DMS153 treated with DMSO at 0.1 percent for 48 hours (cell line): ENCODE results near the gene DENR.
"Not testable (repeated sequence)": the region's sequence is repeated elsewhere in the genome, so short reads cannot be mapped to it uniquely, and the experiment has no call there.

Experiments
- DNase-seq: peaks from one replicate; lab custom pipeline; 2025; ENCODE audit not compliant: unreplicated experiment; lab: John Stamatoyannopoulos, UW

Gene DENR

GRCh38 chr12:122740351-122740750 is 12.3 kb upstream of the DENR start:
- DNase-seq: no peak

DNA sequence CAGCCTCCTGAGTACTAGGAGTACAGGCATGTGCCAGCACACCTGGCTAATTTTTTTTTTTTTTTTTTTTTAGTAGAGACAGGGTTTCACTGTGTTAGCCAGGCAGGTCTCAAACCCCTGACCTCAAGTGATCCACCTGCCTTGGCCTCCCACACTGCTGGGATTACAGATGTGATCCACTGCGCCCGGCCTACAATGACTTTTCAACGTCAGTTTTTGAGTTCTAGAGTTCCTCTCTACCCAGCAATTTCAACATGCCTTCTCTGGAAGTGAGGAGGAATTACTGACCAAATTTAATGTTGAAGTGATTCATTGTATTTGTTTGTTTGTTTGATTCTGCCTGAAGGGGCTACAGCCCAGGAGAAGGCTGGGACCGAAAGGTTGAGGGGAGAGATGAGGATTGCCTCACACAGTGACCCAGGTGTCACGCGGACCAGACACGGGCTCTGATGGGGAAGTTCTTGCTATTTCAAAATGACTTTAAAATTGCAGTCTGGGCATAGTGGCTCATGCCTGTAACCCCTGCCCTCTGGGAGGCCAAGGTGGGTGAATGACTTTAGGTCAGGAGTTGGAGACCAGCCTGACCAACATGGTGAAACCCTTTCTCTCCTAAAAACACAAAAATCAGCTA is 8.6 kb upstream of the DENR start:
- DNase-seq: no peak

- no peak for DNase-seq
Measured at GRCh38 chr12:122747224-122748135, 5.1 kb upstream of the DENR start.

GRCh38 chr12:122749569-122750332 is 2.9 kb upstream of the DENR start:
- no peak for DNase-seq

DNA sequence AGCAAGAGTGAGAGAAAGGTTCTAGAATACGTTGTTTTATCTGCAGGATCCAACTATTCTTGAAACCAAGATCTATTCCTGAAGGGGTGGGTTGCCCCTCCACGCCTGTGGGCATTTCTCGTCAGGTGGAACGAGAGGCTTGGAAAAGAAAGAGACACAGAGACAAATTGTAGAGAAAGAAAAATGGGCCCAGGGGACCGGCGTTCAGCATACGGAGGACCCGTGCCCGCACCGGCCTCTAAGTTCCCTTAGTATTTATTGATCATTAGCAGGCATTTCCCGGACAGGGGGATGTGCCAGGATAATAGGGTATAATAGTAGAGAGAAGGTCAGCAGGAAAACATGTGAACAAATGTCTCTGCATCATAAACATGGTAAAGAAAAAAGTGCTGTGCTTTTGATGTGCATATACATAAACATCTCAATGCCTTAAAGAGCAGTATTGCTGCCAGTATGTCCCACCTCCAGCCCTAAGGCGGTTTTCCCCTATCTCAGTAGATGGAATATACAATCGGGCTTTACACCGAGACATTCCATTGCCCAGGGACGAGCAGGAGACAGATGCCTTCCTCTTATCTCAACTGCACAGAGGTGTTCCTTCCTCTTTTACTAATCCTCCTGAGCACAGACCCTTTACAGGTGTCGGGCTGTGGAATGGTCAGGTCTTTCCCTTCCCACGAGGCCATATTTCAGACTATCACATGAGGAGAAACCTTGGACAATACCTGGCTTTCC is 1.7 kb upstream of the DENR start:
- not testable (repeated sequence) for DNase-seq

- no peak for DNase-seq
Measured at GRCh38 chr12:122753319-122753650, 661 bp downstream of the DENR start.

GRCh38 chr12:122754790-122755189 is 2.2 kb downstream of the DENR start:
- no peak for DNase-seq

DNA sequence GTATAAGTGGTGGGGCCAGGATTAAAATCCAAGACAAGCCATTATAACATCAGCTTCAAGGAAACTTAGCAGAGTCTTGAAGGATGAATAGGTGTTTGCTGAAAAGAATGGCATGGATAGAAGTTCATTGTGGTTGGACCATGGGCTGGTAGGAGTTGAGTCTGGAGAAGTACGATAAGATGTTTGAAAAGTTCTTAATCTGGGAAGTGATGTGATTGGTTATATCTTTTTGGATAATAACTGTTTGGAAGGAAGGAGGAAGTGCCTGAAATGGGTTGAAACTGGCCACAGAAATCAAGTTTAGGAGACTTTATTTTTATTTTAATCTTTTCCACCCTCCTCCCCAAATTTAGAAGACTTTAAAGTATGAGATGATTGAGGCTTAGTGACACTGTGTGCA is 4.9 kb downstream of the DENR start:
- no peak for DNase-seq

- no peak for DNase-seq
Measured at GRCh38 chr12:122785503-122785902, 32.9 kb downstream of the DENR start.

DNA sequence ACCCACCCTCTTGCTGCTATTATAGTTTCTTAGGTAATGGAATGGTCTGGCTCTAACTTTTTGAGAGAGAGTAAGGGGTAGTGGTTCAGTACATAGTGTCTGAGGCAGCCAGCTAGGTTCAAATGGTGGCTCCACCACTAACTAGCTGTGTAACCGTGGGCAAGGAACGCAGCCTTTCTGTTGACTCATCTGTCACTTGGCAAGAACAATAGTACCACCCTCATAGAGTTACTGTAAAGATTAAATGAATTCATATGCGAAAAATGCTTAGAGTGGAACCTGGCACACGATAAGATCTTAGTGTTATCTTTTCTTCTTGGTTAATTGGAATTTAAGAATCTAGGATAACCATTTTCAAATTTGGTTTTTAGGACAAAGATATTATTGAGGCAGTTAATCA is 35.8 kb downstream of the DENR start:
- no peak for DNase-seq

DNA sequence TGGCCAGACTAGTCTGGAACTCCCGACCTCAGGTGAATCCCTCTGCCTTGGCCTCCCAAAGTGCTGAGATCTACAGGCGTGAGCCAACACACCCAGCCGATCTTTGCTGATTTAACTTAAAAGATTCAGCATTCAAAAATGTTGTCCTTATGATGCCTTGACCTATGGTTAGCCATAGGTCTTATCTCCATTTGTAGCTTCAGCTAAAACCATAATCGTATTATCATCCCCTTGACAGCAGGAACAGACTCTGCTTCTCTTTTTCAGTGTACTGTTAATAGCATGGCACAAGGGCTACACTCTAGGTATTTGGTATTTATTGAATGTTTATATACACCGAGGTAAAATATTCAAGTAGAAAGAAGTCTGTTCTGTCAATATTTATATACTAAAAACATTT is 37.0 kb downstream of the DENR start:
- no peak for DNase-seq

DNA sequence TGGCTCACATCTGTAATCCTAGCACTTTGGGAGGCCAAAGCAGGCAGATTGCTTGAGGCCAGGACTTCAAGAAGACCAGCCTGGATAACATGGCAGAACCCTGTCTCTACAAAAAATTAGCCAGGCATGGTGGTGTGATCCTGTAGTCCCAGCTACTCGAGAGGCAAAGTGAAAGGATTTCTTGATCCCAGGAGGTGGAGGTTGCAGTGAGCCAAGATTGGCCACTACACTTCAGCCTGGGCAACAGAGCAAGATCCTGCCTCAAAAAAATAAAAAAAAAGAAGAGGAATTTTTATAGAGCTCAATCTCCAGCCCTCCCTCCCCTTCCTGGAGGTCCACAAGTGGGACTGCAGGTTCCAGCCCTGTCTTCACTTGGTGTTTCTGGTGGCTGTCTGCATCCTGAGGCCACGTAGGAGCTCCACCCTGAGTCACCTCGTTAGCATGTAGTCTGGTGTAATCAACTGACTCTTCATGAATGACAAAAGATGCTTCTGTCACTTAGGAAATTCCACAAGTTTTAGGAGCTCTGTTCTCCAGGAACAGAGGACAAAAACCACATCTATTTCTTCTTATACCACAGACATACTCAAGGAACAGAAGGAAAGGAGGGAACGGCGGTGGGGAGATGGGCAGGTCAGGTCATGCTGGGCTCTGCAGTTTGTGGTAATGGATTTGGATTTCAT is 37.9 kb downstream of the DENR start:
- no peak for DNase-seq

DNA sequence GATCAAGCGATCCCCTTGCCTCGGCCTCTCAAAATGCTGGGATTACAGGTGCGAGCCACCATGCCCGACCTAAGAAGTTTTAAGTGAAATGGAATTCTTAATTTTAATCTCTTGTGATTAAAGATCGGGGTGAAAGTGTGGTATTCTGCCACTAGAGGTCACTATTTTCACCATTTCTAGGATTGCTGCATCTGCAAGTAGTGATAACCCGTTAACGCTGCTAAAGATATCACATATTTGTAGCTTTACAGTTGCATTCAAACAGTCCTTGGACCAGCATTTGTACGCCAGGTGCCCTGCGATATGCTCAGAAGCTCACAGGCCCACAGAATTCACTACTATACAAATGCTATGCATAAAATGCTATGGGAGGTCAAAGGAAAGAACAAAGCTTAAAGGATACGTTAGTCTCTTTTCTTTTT is 41.1 kb downstream of the DENR start:
- DNase-seq: peak; percentile 17

DNA sequence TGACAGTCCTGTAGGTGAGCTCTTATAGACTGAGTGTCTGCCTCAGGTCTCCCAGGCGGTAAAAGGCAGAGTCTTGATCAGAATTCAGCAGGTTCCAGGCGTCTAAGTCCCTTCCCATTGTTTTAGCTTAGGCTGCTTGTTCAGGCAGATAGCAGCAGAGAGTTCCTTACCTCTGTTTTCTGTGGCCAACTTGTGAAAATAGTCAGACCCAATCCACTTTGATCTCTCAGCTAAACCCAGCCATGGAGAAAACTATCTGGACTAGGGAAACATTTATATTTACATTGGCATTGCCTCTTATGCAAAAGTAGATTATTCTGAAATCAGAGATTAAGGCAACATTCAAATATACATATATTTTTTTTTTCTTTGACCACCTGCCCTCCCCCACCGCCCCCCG is 43.2 kb downstream of the DENR start:
- DNase-seq: no peak

DNA sequence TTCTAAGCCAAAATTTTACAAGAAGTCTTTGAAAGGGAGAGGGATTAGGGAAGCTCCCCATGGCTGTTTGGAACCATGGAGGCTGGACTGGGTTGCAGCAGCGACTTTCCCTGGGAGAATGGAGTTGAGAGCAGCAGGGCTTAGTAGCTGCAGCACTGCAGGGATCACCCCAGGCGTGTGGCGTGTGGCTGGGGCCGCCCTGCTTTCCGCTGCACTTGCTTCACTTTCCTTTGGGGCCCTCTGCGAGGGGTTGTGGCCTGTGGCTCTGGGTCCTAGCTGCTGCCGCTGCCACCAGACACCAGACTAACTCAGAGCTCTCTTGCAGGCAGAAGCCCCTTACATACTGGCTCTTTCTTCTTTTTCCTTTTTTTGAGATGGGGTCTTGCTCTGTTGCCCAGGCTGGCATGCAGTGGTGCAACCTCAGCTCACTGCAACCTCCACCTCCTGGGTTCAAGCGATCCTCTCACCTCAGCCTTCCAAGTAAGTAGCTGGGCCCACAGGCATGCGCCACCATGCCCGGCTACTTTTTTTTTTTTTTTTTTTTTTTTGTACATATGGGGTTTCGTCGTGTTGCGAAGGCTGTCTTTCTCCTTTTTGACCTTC is 47.1 kb downstream of the DENR start:
- DNase-seq: no peak

- no peak for DNase-seq
Measured at GRCh38 chr12:122803937-122804336, 51.3 kb downstream of the DENR start.

- DNase-seq: not testable (repeated sequence)
Measured at GRCh38 chr12:122804957-122805356, 52.3 kb downstream of the DENR start.

GRCh38 chr12:122807651-122808050 is 55.0 kb downstream of the DENR start:
- no peak for DNase-seq

DNA sequence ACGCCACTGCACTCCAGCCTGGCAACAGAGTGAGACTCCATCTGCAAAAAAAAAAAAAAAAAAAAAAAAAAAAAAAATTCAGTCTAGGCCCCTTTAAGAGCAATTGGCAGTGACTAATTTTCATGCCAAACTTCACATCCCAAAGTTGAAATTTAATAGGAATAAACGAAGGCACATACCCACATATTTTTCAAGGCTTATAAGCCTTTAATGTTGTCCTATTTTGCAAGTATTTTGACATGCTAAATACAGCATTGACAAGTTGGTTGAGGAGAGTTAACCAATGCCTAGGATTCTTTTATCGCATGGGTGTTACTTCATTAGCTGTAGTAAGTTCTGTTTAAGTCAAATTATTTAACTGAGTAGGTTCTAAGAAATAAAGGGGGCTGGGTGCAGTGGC is 59.2 kb downstream of the DENR start:
- no peak for DNase-seq

- no peak for DNase-seq
Measured at GRCh38 chr12:122813310-122813713, 60.7 kb downstream of the DENR start.
